Measurements from ENCODE around the gene HM13. TPM values are rescaled to one million over a fixed set of nuclear protein-coding genes. Genes with fewer than 3 reads are reported as not detected.

HM13 gene
- total RNA-seq, 5 donors from 2014 or later (not counting 1 experiment from before 2014, with no cell fraction given) = 108 to 149 (median 140) TPM

DNA sequence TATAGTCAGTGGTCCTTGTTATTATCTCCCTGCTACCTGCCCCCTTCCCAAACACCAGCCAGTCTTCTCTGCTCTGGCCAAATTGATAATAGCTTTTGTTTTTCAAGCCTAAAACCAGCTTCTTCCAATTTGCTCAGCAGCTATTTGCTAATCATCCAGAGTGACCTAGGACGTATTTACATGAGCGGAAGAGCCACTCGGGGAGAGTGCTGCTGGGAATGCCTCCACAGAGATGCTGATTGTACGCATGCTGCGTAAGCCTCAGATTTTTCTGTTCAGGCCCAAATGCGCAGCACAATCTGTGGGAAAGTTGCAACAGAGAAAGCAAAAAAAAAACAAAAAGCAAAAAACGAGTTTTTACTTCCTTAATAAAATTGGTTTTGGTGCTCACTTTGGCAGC is 66.5 kb downstream of the HM13 start:
- ATAC-seq (replicated peaks in 1 of 4) (no peak), DNase-seq (no peak)
- Histone ChIP-seq H3K27ac (ENCODE audit: low read length) (no peak overlapping the region), H3K9me3 (no peaks in the 10 kb centered on the region), H3K4me3 (ENCODE audit: control insufficient read depth in 1 of 2, extremely low read depth in 1 of 2, low read length in 1 of 2) (no peak overlapping the region), H3K4me1 (ENCODE audit: control insufficient read depth in 1 of 2, extremely low read depth in 1 of 2, insufficient read depth in 2 of 2, low read length in 2 of 2) (no peaks in the 10 kb centered on the region), H3K27me3 (replicated peaks in 1 of 2; ENCODE audit: control insufficient read depth in 2 of 2, extremely low read depth in 1 of 2, insufficient read depth in 2 of 2, low read length in 1 of 2) (peaks cover 0 to 6% of the 10 kb centered on the region in 2 experiments), H3K36me3 (ENCODE audit: control insufficient read depth in 2 of 2, extremely low read depth in 1 of 2, insufficient read depth in 1 of 2, low read length in 1 of 2) (no peaks in the 10 kb centered on the region)
- H3K9me3 Mint-ChIP-seq = no peaks in the 10 kb centered on the region
- H3K4me3 Mint-ChIP-seq = no peak overlapping the region
- peaks cover 3% of the 10 kb centered on the region for H3K36me3 Mint-ChIP-seq
- POLR2A ChIA-PET = no interaction called here
- CTCF ChIA-PET = no interaction called here
- peaks cover 0 to 2% of the 10 kb centered on the region in 2 donors for H3K27me3 Mint-ChIP-seq
- WGBS (ENCODE audit: insufficient coverage) = 98% methylated on average over 4 of the region's 7 CpGs
- H3K27ac Mint-ChIP-seq = no peak overlapping the region
- H3K4me1 Mint-ChIP-seq = peaks cover 0 to 5% (median 5%) of the 10 kb centered on the region in 3 donors

DNA sequence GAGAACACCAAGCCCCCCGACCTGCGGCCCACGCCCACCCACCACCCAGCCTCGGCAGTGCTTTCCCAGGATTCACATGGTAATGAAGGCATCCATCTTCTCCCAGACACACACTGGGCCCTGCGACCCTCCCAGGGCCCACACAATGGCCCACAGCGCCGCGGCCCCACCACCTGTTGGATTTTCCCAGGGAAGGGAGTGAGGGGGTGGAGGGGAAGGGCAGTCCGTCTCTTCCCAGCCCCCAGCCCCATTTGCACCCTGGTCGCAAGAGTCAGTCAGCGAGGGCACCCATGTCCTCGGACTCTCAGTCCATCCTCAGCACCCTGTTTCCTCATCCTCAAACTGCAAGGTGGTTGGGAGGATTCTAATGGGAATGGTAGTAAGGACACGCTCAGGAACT is 67.1 kb downstream of the HM13 start:
- H3K4me1 Mint-ChIP-seq = peaks cover 0 to 5% (median 5%) of the 10 kb centered on the region in 3 donors
- peaks cover 0 to 3% of the 10 kb centered on the region in 2 donors for H3K27me3 Mint-ChIP-seq
- ChIA-PET CTCF (no interaction called here), POLR2A (no interaction called here)
- H3K9me3 Mint-ChIP-seq = no peaks in the 10 kb centered on the region
- Histone ChIP-seq H3K36me3 (ENCODE audit: control insufficient read depth in 2 of 2, extremely low read depth in 1 of 2, insufficient read depth in 1 of 2, low read length in 1 of 2) (no peaks in the 10 kb centered on the region), H3K4me3 (ENCODE audit: control insufficient read depth in 1 of 2, extremely low read depth in 1 of 2, low read length in 1 of 2) (no peak overlapping the region), H3K27ac (ENCODE audit: low read length) (no peak overlapping the region), H3K4me1 (ENCODE audit: control insufficient read depth in 1 of 2, extremely low read depth in 1 of 2, insufficient read depth in 2 of 2, low read length in 2 of 2) (no peaks in the 10 kb centered on the region), H3K27me3 (replicated peaks in 1 of 2; ENCODE audit: control insufficient read depth in 2 of 2, extremely low read depth in 1 of 2, insufficient read depth in 2 of 2, low read length in 1 of 2) (peaks cover 0 to 9% of the 10 kb centered on the region in 2 experiments), H3K9me3 (no peaks in the 10 kb centered on the region)
- DNase-seq = no peak
- ATAC-seq (replicated peaks in 1 of 4) = no peak
- no peak overlapping the region for H3K27ac Mint-ChIP-seq
- H3K36me3 Mint-ChIP-seq = peaks cover 3% of the 10 kb centered on the region
- H3K4me3 Mint-ChIP-seq = no peak overlapping the region
- no CpG with 5 or more reads among the region's 13 CpGs for WGBS (ENCODE audit: insufficient coverage)

DNA sequence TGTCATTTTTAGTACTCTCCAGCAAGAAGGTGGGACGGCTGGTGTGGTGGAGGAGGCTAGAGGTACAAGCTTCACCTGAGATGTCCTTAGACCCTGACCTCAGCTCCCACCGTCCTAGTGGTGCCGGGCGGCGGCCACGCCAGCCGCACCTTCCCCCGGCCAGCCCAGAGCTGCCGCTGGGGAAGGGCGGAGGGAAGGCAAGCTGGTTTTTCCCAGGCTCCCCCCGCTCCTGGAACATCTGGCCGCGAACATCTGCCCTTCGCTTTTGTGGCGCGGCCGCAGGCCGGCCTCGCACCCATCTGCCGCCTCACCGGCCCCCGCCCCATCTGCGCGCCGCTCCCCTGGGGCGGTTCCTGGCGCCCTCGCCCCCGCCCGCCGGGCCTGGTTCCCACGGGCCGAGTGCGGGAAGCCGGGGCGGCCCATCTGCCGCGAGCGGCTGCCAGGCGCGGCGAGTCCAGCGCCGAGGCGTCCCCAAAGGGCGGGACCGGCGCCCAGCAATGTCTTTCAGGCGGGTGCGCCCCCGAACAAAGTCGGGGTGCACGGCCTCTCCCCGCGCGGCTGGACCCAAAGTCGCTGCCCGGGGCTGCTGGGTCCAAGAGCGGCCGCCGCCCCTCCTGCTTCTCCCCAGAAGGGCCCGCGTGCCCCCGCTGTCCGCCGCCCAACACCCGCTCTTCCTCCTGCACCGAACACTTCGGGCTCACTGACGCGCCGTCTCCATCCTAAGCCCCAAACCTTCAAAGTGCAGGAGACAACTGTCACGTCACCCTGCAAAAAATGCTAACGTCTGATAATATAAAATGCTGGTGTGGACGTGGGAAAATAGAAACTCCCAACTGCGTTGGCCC is 73.5 kb downstream of the HM13 start:
- ATAC-seq (replicated peaks in 1 of 4) = peak; percentile 56 to 73 (median 64)

DNA sequence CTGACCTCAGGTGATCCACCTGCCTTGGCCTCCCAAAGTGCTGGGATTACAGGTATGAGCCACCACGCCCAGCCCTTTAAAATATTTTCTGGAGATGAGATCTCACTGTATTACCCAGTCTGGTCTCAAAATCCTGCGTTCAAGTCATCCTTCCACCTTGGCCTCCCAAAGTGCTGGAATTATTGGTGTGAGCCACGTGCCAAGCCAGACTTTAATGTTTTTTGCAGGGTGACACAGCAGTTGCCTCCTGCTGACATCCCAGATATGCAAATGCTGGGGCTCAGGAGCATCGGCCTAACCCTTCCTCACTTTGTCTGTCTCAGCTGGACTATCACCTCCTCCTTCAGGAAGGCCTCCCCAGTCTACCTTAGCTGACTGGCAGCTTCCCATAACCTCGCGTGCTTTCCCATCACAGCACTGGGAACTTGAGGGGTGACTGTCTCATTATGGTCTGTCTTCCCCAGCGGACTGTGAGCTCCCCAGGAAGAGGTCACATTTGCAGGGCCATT is 76.5 kb downstream of the HM13 start:
- H3K27me3 Mint-ChIP-seq = peaks cover 11 to 26% of the 10 kb centered on the region in 2 donors
- no peak overlapping the region for H3K27ac Mint-ChIP-seq
- no peak overlapping the region for H3K4me3 ChIP-seq (ENCODE audit: control insufficient read depth in 1 of 2, extremely low read depth in 1 of 2, low read length in 1 of 2)
- H3K27ac ChIP-seq (ENCODE audit: low read length) = no peak overlapping the region
- peaks cover 5 to 14% (median 7%) of the 10 kb centered on the region in 3 donors for H3K4me1 Mint-ChIP-seq
- no peaks in the 10 kb centered on the region for H3K9me3 ChIP-seq
- H3K9me3 Mint-ChIP-seq = no peaks in the 10 kb centered on the region
- H3K36me3 ChIP-seq (ENCODE audit: control insufficient read depth in 2 of 2, extremely low read depth in 1 of 2, insufficient read depth in 1 of 2, low read length in 1 of 2) = no peaks in the 10 kb centered on the region
- peaks cover 3 to 10% of the 10 kb centered on the region in 2 experiments for H3K4me1 ChIP-seq (ENCODE audit: control insufficient read depth in 1 of 2, extremely low read depth in 1 of 2, insufficient read depth in 2 of 2, low read length in 2 of 2)
- no peak for DNase-seq
- ATAC-seq (replicated peaks in 1 of 4) = no peak
- peaks cover 0 to 33% of the 10 kb centered on the region in 2 experiments for H3K27me3 ChIP-seq (replicated peaks in 1 of 2; ENCODE audit: control insufficient read depth in 2 of 2, extremely low read depth in 1 of 2, insufficient read depth in 2 of 2, low read length in 1 of 2)
- no peak overlapping the region for H3K4me3 Mint-ChIP-seq
- 94% methylated on average over 7 of the region's 7 CpGs for WGBS (ENCODE audit: insufficient coverage)
- CTCF ChIA-PET = interaction anchor here in 1 of 2 donors (0.9 kb wide), 1 partner anchor 28 kb away, joined by 4 read pairs; no protein-coding TSS in a partner anchor
- H3K36me3 Mint-ChIP-seq = no peaks in the 10 kb centered on the region
- POLR2A ChIA-PET = interaction anchor here in 1 of 2 donors (0.6 kb wide), 1 partner anchor 1198 kb away, joined by 4 read pairs; no protein-coding TSS in a partner anchor

More for the DNA sequence above, 73.5 kb downstream of the HM13 start:
- Mint-ChIP-seq H3K9me3 (no peaks in the 10 kb centered on the region), H3K27ac (peak overlapping the region in 1 of 2 donors; percentile 37), H3K4me3 (peak overlapping the region; percentile 75 to 78 (median 78)), H3K36me3 (no peaks in the 10 kb centered on the region), H3K4me1 (peaks cover 5 to 14% (median 7%) of the 10 kb centered on the region in 3 donors), H3K27me3 (peaks cover 11 to 26% of the 10 kb centered on the region in 2 donors)
- ChIA-PET POLR2A (no interaction called here), CTCF (interaction anchor here in 1 of 2 donors (0.7 to 0.8 kb wide), 3 partner anchors 19 to 25 kb away, joined by 3 read pairs; no protein-coding TSS in a partner anchor)
- H3K27ac ChIP-seq (ENCODE audit: low read length) = no peak overlapping the region
- H3K4me1 ChIP-seq (ENCODE audit: control insufficient read depth in 1 of 2, extremely low read depth in 1 of 2, insufficient read depth in 2 of 2, low read length in 2 of 2) = peaks cover 3 to 10% of the 10 kb centered on the region in 2 experiments
- H3K4me3 ChIP-seq (ENCODE audit: control insufficient read depth in 1 of 2, extremely low read depth in 1 of 2, low read length in 1 of 2) = peak overlapping the region; percentile 7 to 74
- H3K36me3 ChIP-seq (ENCODE audit: control insufficient read depth in 2 of 2, extremely low read depth in 1 of 2, insufficient read depth in 1 of 2, low read length in 1 of 2) = no peaks in the 10 kb centered on the region
- DNase-seq = no peak
- no peaks in the 10 kb centered on the region for H3K9me3 ChIP-seq
- 3% methylated on average over 70 of the region's 76 CpGs for WGBS (ENCODE audit: insufficient coverage)
- peaks cover 0 to 27% of the 10 kb centered on the region in 2 experiments for H3K27me3 ChIP-seq (replicated peaks in 1 of 2; ENCODE audit: control insufficient read depth in 2 of 2, extremely low read depth in 1 of 2, insufficient read depth in 2 of 2, low read length in 1 of 2)

DNA sequence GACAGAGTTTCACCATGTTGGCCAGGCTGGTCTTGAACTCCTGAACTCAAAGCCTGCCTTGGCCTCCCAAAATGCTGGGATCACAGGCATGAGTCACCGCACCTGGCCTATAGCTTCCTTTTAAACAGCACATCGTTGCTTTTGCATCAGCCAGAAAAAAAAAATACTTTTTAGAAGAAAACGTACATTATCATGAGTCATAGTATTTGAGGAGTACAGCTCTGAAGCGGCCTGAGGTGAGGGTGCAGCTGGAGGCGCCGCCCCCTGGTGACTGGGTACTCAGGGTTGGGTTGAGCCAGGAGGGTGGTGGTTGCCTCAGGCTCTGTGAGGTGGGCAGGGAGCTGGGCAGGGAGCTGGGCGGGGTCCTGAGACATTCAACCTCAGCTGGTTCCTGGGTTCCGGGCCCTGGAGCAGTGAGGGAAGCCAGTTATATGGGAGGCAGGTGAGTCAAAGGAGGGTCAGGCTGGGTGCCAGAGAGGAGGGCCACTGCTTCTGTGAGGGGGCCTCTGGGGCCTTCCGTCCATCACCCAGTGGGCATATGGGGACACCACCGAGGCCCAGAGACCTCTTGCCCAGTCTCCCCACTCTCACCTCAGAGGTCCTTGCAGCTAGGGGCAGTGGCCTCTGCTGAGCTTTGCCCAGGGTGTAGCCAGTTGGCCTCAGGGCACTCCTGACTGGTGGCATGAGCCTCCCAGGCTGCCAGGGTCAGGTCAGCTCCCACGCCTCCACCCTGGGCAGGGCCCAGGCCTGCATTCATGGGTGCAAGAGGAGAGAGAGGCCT is 79.2 kb downstream of the HM13 start:
- H3K4me3 Mint-ChIP-seq = no peak overlapping the region
- peaks cover 0 to 14% of the 10 kb centered on the region in 2 experiments for H3K27me3 ChIP-seq (replicated peaks in 1 of 2; ENCODE audit: control insufficient read depth in 2 of 2, extremely low read depth in 1 of 2, insufficient read depth in 2 of 2, low read length in 1 of 2)
- no peak for DNase-seq
- H3K27ac ChIP-seq (ENCODE audit: low read length) = no peak overlapping the region
- H3K4me3 ChIP-seq (ENCODE audit: control insufficient read depth in 1 of 2, extremely low read depth in 1 of 2, low read length in 1 of 2) = no peak overlapping the region
- H3K27me3 Mint-ChIP-seq = peaks cover 6 to 11% of the 10 kb centered on the region in 2 donors
- peak in 1 of 4 experiments; percentile 20 for ATAC-seq (replicated peaks in 1 of 4)
- H3K36me3 Mint-ChIP-seq = no peaks in the 10 kb centered on the region
- H3K4me1 Mint-ChIP-seq = peaks cover under 1 to 4% (median 1%) of the 10 kb centered on the region in 3 donors
- H3K9me3 Mint-ChIP-seq = no peaks in the 10 kb centered on the region
- H3K27ac Mint-ChIP-seq = no peak overlapping the region
- H3K36me3 ChIP-seq (ENCODE audit: control insufficient read depth in 2 of 2, extremely low read depth in 1 of 2, insufficient read depth in 1 of 2, low read length in 1 of 2) = no peaks in the 10 kb centered on the region
- WGBS (ENCODE audit: insufficient coverage) = 87% methylated on average over 5 of the region's 11 CpGs
- H3K9me3 ChIP-seq = no peaks in the 10 kb centered on the region
- CTCF ChIA-PET = interaction anchor here (0.7 to 1.2 kb wide), 3 partner anchors 19 to 1723 kb away, joined by 3 to 4 read pairs (median 3); no protein-coding TSS in a partner anchor
- POLR2A ChIA-PET = no interaction called here
- no peaks in the 10 kb centered on the region for H3K4me1 ChIP-seq (ENCODE audit: control insufficient read depth in 1 of 2, extremely low read depth in 1 of 2, insufficient read depth in 2 of 2, low read length in 2 of 2)

DNA sequence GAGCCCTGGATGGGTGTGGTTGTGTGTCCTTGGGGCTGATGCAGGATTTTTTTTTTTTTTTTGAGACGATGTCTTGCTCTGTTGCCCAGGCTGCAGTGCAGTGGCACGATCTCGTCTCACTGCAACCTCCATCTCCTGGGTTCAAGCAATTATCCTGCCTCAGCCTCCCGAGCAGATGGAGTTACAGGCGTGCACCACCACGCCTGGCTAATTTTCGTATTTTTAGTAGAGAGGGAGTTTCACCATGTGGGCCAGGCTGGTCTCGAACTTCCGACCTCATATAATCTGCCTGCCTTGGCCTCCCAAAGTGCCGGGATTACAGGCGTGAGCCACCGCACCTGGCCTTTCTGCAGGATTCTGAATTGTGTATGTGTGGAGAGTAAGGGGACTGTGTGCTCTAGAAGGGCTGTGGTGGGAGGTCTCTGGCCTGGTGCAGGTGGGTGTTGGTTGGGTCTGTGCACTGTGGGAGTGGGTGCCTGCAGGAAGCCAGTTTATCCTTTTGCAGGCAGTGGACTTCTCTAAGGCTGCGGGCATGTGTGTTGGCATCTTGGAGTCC is 79.8 kb downstream of the HM13 start:
- no peak overlapping the region for H3K27ac ChIP-seq (ENCODE audit: low read length)
- Mint-ChIP-seq H3K27ac (no peak overlapping the region), H3K4me3 (no peak overlapping the region), H3K9me3 (no peaks in the 10 kb centered on the region), H3K27me3 (peaks cover 0 to 4% of the 10 kb centered on the region in 2 donors), H3K36me3 (no peaks in the 10 kb centered on the region), H3K4me1 (no peaks in the 10 kb centered on the region)
- no peaks in the 10 kb centered on the region for H3K36me3 ChIP-seq (ENCODE audit: control insufficient read depth in 2 of 2, extremely low read depth in 1 of 2, insufficient read depth in 1 of 2, low read length in 1 of 2)
- 91% methylated on average over 9 of the region's 13 CpGs for WGBS (ENCODE audit: insufficient coverage)
- H3K27me3 ChIP-seq (replicated peaks in 1 of 2; ENCODE audit: control insufficient read depth in 2 of 2, extremely low read depth in 1 of 2, insufficient read depth in 2 of 2, low read length in 1 of 2) = peaks cover 0 to 8% of the 10 kb centered on the region in 2 experiments
- H3K9me3 ChIP-seq = no peaks in the 10 kb centered on the region
- no peak overlapping the region for H3K4me3 ChIP-seq (ENCODE audit: control insufficient read depth in 1 of 2, extremely low read depth in 1 of 2, low read length in 1 of 2)
- H3K4me1 ChIP-seq (ENCODE audit: control insufficient read depth in 1 of 2, extremely low read depth in 1 of 2, insufficient read depth in 2 of 2, low read length in 2 of 2) = no peaks in the 10 kb centered on the region
- ChIA-PET CTCF (no interaction called here), POLR2A (no interaction called here)
- DNase-seq (no peak), ATAC-seq (replicated peaks in 1 of 4) (no peak)

Measured in T-cell (primary cell).